Vagina (tissue), 2 donors: Measurements from ENCODE around the gene FAM3D.

Experiments
- POLR2A ChIP-seq, 2 donors: fragments of 450-650 bp; IDR thresholded peaks; one replicate each; pipeline ENCODE4 v1.6.1; 2017; ENCODE audit warnings: antibody characterized with exemption in 2 of 2, mild to moderate bottlenecking in 2 of 2, moderate library complexity in 2 of 2
- TF ChIP-seq, protein P1 (sequence below), 3 experiments: fragments of 450-650 bp in 2 of 3; fragments of 200-600 bp in 1 of 3; sonication (generic) in 1 of 3; IDR thresholded peaks; one replicate each; pipeline ENCODE4 v1.5.1; 2017 to 2019; ENCODE audit warnings: antibody characterized with exemption in 3 of 3, mild to moderate bottlenecking in 2 of 3, moderate library complexity in 2 of 3

DNA sequence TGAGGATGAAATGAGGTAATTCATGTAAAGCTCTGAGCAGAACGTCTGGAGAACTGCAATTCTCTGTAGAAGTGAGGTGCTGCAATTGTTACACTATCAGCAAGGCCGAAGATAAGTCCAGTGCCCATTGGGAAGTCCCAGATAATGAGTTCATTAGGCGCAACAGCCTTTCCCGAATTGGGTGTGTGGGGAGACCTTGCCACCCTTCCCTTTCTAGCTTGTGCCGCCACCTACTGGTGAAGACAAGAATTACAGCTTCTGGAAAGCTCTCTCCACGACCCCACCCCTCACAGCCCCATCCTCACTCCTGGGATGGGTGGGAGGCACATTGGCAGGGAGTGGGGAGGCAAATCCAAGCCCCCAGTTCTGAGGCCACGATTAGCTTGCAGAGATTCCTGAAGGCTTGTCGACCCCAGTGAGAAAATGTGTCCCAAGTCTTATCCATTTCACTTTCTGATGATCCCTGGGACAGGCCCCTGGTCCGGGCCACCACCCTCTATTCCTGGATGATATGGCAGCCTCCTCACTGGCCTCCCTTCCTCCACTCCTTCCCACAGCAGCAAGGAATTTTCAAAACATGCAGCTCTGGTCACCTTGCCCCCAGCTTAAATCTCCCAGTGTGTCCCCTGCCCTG, 36.4 kb downstream of the FAM3D start:
- TF ChIP-seq, protein P1, sequence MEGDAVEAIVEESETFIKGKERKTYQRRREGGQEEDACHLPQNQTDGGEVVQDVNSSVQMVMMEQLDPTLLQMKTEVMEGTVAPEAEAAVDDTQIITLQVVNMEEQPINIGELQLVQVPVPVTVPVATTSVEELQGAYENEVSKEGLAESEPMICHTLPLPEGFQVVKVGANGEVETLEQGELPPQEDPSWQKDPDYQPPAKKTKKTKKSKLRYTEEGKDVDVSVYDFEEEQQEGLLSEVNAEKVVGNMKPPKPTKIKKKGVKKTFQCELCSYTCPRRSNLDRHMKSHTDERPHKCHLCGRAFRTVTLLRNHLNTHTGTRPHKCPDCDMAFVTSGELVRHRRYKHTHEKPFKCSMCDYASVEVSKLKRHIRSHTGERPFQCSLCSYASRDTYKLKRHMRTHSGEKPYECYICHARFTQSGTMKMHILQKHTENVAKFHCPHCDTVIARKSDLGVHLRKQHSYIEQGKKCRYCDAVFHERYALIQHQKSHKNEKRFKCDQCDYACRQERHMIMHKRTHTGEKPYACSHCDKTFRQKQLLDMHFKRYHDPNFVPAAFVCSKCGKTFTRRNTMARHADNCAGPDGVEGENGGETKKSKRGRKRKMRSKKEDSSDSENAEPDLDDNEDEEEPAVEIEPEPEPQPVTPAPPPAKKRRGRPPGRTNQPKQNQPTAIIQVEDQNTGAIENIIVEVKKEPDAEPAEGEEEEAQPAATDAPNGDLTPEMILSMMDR (IDR thresholded peaks at IDR 0.05): peak; percentile 62 to 95 (median 86)
- no peak for TF ChIP-seq POLR2A (IDR thresholded peaks at IDR 0.05)
